ENCODE measurements around the gene FOXP4.

FOXP4 gene

GRCh38 chr6:41548098-41548840 is 2.1 kb downstream of the FOXP4 start:
- DNase-seq, result no peak

GRCh38 chr6:41548841-41549642 is 2.9 kb downstream of the FOXP4 start:
- DNase-seq, result no peak

- DNase-seq, result no peak
Observed at GRCh38 chr6:41549673-41550072, 3.5 kb downstream of the FOXP4 start.

GRCh38 chr6:41551086-41551700 is 5.0 kb downstream of the FOXP4 start:
- no peak for DNase-seq

DNA sequence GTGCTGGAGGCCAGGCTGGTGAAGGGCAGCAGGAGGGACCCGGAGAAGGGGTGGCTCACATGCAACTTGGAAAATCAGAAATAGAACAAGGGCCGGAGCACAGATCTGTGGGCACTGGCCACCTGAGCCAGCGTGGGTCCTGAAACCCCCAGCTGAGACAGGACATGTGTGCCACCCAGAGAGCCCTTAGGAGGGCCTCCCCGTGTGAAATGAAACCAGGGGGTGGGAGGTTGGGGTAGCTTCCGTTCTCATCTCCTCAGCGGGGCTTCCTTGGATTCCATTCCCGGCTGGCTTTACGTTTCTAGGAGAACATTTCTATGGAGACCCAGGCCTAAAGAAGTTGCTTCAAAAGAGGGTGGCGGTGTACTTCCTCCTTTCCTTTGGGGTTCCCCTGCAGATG is 5.7 kb downstream of the FOXP4 start:
- no peak for DNase-seq

- DNase-seq, result no peak
Observed at GRCh38 chr6:41552723-41553122, 6.5 kb downstream of the FOXP4 start.

DNA sequence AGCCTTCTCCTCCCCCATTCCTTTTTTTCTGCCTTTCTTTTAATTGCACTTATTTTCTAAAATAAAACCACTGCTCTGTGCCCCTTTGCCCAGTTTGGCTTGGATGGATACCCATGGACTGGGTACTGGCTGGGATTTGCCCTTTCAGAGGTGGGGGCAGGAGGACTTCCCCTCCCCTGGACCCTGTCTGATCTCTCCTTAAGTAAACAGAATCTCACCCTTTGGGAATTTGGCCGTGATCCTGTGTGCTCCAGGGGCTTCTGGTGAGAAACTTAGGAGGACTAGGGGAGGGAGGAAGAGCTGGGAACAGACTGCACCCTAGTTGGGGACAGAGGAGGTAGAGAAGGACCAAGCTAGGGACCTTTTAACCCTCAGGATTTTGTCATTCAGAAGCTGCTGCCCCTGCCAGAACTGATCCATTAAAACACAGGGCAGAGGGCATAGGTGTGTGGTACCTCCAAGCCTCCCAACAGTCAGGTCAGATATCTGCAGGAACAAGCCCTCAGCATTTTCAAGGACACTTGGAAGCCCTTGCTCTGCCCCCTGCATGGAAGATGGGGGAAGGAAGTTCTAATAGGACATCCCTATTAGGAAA is 7.3 kb downstream of the FOXP4 start:
- DNase-seq, result no peak

- peak; percentile 51 for DNase-seq
Observed at GRCh38 chr6:41555326-41556300, 9.4 kb downstream of the FOXP4 start.

DNA sequence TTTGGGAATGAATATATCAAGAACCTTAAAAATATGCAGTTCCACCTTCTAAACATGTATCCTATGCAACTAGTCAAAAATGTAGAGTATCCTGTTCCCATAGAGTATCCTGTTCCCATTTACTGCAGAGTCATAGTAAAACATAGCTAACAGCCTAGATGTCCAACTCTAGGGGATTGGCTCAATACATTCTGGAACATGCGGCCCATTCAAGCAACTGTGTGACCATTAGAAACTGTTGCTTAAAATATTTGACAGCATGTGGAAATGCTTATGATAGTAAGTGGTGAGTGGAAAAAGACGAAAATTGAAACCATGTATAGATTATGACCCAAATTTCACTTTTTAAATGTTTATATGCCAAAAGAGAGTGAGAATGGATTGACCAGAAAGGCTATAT is 11.2 kb downstream of the FOXP4 start:
- no peak for DNase-seq

DNA sequence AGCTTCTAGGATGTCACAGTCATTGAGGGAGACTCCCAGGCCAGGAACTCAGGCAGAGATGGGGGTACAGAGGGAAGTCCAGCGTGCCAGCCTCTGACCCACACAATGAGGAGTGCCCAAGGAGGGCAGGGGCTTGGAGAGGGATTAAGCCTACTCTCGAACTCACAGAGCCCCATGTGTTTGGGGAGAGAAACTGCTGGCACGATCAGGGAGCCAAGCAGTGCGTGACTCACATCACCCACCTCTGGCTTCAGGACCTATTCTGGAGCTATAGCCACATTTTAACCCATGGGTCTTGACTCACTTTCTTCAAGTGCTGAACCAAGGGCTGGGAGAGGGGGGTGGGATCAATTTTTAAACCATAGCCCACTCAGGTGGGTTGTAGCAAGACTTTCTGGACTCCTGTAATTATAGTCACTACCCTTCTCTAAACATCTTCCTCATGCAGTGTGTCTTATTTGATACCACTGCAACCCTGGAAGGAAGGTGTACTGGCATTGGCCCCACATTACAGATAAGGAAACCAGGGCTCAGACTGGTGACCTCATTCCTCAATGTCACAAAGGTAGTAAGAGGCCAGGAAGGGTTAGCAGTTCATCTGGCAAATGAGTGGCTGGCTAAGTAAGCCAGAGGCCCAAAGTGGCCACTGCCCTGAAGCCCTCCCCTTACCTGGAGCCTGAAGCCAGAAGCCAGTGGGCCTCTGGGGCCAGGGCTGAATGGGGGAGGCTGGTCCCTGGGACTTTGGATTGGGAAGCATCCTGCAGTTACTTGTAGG is 12.0 kb downstream of the FOXP4 start:
- no peak for DNase-seq

DNA sequence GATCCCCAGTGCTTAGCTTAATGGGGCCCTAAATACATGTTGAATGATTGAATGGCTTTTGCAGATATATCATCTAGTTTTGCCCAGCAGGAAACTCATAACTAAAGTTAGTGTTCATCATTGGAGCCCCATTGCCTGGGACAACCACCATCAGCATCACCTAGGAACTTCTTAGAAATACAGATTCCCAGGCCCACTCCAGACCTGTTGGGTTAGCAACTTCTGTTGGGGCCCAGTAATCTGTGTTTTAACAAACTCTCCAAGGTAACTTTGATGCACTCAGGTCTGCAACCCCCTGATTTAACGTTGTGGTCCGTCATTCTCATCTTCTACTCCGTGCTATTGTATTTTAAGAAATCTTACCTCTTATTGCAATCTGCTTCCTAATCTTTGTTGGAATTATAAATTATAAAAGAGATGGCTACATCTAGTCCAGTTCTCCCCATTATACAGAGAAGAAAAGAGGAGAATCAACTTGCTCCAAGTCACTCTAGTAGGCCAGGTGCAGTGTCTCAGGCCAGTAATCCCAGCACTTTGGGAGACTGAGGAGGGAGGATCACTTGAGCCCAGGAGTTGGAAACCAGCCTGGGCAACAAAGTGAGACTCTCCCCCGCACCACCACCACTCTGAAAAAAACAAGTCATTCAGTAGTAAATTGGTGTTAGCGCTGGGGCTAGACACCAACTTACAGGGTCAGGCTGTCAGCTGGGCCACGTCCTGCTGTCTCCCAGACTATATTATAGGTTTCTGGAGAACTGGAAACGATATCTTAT is 13.7 kb downstream of the FOXP4 start:
- no peak for DNase-seq

- peak; percentile 82 for DNase-seq
Observed at GRCh38 chr6:41560431-41561192, 14.4 kb downstream of the FOXP4 start.

DNA sequence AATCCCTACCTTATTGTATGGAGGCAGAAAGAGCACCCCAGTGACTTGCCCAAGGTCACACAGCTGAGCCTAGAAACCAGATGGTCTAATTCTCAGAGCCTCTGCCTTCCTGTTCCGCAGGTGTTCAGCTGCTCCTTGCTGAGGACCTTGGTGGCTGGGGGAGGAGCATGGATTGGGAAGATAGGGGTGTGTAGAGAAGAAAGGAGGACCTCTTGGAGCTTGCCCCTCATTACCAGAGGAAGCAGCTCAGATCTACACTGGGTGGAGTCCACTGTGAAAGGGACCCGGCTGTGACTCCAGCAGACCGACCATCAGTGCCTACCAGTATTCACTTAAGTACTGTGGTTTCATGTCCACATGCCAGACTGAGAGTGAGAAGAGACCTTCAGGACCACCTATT is 15.2 kb downstream of the FOXP4 start:
- no peak for DNase-seq

DNA sequence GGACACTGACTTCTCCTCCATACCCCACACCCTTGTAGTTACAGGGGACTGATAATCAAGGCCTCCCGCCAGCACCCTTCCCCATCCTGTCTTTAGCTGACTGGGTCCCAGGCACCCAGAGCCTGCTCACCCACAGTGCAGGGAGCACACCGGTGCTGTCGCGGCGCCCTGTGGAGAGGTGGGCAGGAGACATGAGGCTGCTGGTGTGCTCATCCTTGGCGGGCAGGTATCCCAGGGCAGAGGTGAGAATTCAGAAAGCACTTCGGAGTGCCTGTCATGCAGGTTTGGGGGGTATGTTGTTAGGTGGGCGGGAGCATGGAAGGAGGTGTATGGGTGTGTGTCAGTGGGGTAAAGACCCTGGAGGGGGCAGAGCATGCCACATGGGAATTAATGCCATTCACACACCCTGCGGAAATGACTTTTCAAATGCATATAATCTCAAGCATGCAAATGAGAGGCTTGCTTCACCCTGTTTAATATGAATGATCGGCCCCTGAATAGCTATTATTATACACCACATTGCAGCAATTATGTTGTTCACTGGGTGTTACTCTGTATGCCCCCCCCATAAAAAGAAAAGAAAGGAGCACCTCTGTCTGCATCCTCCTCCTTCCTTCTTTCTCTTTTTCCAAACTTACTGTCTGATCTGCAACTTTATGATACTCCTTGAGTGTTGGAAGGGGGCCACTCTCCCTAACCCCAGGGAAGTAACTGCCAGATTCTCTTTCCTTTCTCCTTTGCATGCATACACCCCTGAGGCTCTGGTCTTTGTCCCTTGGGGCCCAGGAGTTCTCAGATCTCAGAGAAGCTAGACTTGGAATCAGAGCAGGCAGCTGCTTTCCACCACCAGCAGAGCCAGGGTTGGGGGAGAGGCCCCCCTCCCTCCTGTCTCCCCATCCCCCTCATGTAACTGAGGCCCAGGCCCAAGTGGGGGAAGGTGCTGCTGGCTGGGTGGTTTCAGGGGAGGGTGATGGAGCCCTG is 16.0 kb downstream of the FOXP4 start:
- DNase-seq, result no peak

- no peak for DNase-seq
Observed at GRCh38 chr6:41563060-41563776, 17.0 kb downstream of the FOXP4 start.

GRCh38 chr6:41564448-41565142 is 18.4 kb downstream of the FOXP4 start:
- no peak for DNase-seq

DNA sequence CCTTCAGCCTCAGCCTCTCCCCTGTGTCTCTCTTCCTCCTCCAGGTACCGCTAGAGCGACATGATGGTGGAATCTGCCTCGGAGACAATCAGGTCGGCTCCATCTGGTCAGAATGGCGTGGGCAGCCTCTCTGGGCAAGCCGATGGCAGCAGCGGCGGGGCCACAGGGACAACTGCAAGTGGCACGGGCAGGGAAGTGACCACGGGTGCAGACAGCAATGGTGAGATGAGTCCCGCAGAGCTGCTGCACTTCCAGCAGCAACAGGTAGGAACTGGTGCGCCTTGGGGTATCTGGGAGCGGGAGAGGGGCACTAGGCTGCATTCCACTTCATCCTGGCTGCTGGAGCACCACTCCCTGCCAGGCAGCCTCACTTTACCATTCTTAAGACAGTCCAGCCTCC is 19.5 kb downstream of the FOXP4 start:
- DNase-seq, result no peak

All from COR-L47 (cell line).